Prostate gland (tissue), 2 donors: ENCODE data around the gene ATP5F1C.
"Not testable (repeated sequence)": the region's sequence is repeated elsewhere in the genome, so short reads cannot be mapped to it uniquely, and the experiment has no call there.

Experiments
- POLR2A ChIP-seq: fragments of 450-650 bp; IDR thresholded peaks from one replicate; pipeline ENCODE4 v1.6.1; 2016; ENCODE audit warnings: antibody characterized with exemption, mild to moderate bottlenecking
- TF ChIP-seq, protein P1 (sequence below), 4 experiments: fragments of 200-600 bp in 2 of 4; fragments of 450-650 bp in 2 of 4; sonication (generic) in 2 of 4; IDR thresholded peaks; 1 replicate in 3 of 4; 2 replicates in 1 of 4; pipeline ENCODE4 v1.5.1; 2016 to 2019; ENCODE audit warnings: antibody characterized with exemption in 4 of 4, mild to moderate bottlenecking in 2 of 4, moderate library complexity in 2 of 4

GRCh38 chr10:7811743-7812142 is 23.8 kb downstream of the ATP5F1C start:
- TF ChIP-seq, protein P1, sequence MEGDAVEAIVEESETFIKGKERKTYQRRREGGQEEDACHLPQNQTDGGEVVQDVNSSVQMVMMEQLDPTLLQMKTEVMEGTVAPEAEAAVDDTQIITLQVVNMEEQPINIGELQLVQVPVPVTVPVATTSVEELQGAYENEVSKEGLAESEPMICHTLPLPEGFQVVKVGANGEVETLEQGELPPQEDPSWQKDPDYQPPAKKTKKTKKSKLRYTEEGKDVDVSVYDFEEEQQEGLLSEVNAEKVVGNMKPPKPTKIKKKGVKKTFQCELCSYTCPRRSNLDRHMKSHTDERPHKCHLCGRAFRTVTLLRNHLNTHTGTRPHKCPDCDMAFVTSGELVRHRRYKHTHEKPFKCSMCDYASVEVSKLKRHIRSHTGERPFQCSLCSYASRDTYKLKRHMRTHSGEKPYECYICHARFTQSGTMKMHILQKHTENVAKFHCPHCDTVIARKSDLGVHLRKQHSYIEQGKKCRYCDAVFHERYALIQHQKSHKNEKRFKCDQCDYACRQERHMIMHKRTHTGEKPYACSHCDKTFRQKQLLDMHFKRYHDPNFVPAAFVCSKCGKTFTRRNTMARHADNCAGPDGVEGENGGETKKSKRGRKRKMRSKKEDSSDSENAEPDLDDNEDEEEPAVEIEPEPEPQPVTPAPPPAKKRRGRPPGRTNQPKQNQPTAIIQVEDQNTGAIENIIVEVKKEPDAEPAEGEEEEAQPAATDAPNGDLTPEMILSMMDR (IDR thresholded peaks at IDR 0.05) = not testable (repeated sequence)
- not testable (repeated sequence) for TF ChIP-seq POLR2A
